Peyer's patch (tissue), 4 donors: Measurements from ENCODE around the gene WDR64.

Experiments
- CTCF ChIP-seq, 6 experiments: fragments of 450-650 bp in 4 of 6; fragments of 200-600 bp in 2 of 6; sonication (generic) in 1 of 6; IDR thresholded peaks; one replicate each; pipeline ENCODE4 v1.5.1; 2017 to 2019; ENCODE audit warnings: antibody characterized with exemption in 6 of 6, mild to moderate bottlenecking in 3 of 6, moderate library complexity in 1 of 6
- POLR2A ChIP-seq, 2 donors: fragments of 450-650 bp; IDR thresholded peaks; one replicate each; pipeline ENCODE4 v1.5.1; 2017; ENCODE audit warnings: antibody characterized with exemption in 2 of 2, mild to moderate bottlenecking in 2 of 2, moderate library complexity in 2 of 2

- TF ChIP-seq CTCF (IDR thresholded peaks at IDR 0.05) (no peak), POLR2A (IDR thresholded peaks at IDR 0.05) (no peak)
Measured at GRCh38 chr1:241848686-241849344, 196.7 kb downstream of the WDR64 start.
